A673 (cell line): ENCODE measurements around the gene CWC22.

Source experiments
- EZH2 ChIP-seq: fragments of 200-600 bp; sonication (generic); IDR thresholded peaks from 2 replicates; pipeline ENCODE4 v1.6.1; 2017; ENCODE audit warnings: borderline replicate concordance, low read depth, mild to moderate bottlenecking, mixed read lengths, antibody characterized with exemption, low read length; ENCODE audit not compliant: poor library complexity, severe bottlenecking
- TF ChIP-seq, protein P1 (sequence below): fragments of 300-800, 200-600 bp; sonication (generic); conservative IDR thresholded peaks from 2 replicates; pipeline ENCODE4 v1.5.1; 2017; ENCODE audit warnings: low read depth, mild to moderate bottlenecking, antibody characterized with exemption, low read length, moderate library complexity, mixed read lengths

- TF ChIP-seq, protein P1, sequence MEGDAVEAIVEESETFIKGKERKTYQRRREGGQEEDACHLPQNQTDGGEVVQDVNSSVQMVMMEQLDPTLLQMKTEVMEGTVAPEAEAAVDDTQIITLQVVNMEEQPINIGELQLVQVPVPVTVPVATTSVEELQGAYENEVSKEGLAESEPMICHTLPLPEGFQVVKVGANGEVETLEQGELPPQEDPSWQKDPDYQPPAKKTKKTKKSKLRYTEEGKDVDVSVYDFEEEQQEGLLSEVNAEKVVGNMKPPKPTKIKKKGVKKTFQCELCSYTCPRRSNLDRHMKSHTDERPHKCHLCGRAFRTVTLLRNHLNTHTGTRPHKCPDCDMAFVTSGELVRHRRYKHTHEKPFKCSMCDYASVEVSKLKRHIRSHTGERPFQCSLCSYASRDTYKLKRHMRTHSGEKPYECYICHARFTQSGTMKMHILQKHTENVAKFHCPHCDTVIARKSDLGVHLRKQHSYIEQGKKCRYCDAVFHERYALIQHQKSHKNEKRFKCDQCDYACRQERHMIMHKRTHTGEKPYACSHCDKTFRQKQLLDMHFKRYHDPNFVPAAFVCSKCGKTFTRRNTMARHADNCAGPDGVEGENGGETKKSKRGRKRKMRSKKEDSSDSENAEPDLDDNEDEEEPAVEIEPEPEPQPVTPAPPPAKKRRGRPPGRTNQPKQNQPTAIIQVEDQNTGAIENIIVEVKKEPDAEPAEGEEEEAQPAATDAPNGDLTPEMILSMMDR: no peak
- TF ChIP-seq EZH2: no peak
These were observed 9.0 kb upstream of the CWC22 start for GRCh38 chr2:180015951-180016709.
